Effector memory CD4-positive, alpha-beta T cell (primary cell): Measurements from ENCODE around the gene SLF2.

Experiments used
- DNase-seq, 3 donors: peaks; one replicate each; pipeline ENCODE4 v3.0.0-alpha.2; 2020
- H3K27ac ChIP-seq: 2 replicates; pipeline ENCODE4 v1.7.0; 2013; ENCODE audit warnings: mild to moderate bottlenecking, low read length, moderate library complexity; ENCODE audit not compliant: insufficient read depth, poor library complexity, severe bottlenecking
- H3K27me3 ChIP-seq: replicated peaks from 2 replicates; pipeline ENCODE4 v1.7.0; 2013; ENCODE audit warnings: mild to moderate bottlenecking, low read length; ENCODE audit not compliant: insufficient read depth, control insufficient read depth, poor library complexity, severe bottlenecking
- H3K36me3 ChIP-seq: 2 replicates; pipeline ENCODE4 v1.7.0; 2013; ENCODE audit warnings: mild to moderate bottlenecking, low read length, moderate library complexity; ENCODE audit not compliant: control insufficient read depth, insufficient read depth
- H3K4me1 ChIP-seq: 2 replicates; pipeline ENCODE4 v1.7.0; 2013; ENCODE audit warnings: low read length, mild to moderate bottlenecking; ENCODE audit not compliant: control insufficient read depth, insufficient read depth, poor library complexity, severe bottlenecking
- H3K4me3 ChIP-seq: 2 replicates; pipeline ENCODE4 v1.7.0; 2013; ENCODE audit warnings: low read length, low read depth, mild to moderate bottlenecking; ENCODE audit not compliant: insufficient read depth, poor library complexity, severe bottlenecking
- H3K9me3 ChIP-seq: 2 replicates; pipeline ENCODE4 v1.7.0; 2013; ENCODE audit warnings: mild to moderate bottlenecking, low read length, moderate library complexity; ENCODE audit not compliant: control insufficient read depth

Gene SLF2

GRCh38 chr10:100899171-100899570 lies 13.6 kb upstream of the SLF2 start:
- H3K36me3 ChIP-seq = no peaks in the 10 kb centered on the region
- no peak for DNase-seq
- no peak overlapping the region for H3K27ac ChIP-seq
- no peaks in the 10 kb centered on the region for H3K9me3 ChIP-seq
- H3K4me3 ChIP-seq = no peak overlapping the region
- no peaks in the 10 kb centered on the region for H3K4me1 ChIP-seq
- no peaks in the 10 kb centered on the region for H3K27me3 ChIP-seq

- Histone ChIP-seq H3K36me3 (no peaks in the 10 kb centered on the region), H3K9me3 (no peaks in the 10 kb centered on the region), H3K27me3 (no peaks in the 10 kb centered on the region), H3K4me3 (no peak overlapping the region), H3K4me1 (no peaks in the 10 kb centered on the region), H3K27ac (no peak overlapping the region)
- no peak for DNase-seq
These were observed 11.7 kb upstream of the SLF2 start for GRCh38 chr10:100901051-100901450.

- H3K27ac ChIP-seq = no peak overlapping the region
- H3K36me3 ChIP-seq = no peaks in the 10 kb centered on the region
- H3K27me3 ChIP-seq = no peaks in the 10 kb centered on the region
- no peaks in the 10 kb centered on the region for H3K4me1 ChIP-seq
- DNase-seq = no peak
- no peaks in the 10 kb centered on the region for H3K9me3 ChIP-seq
- H3K4me3 ChIP-seq = no peak overlapping the region
These were observed 10.1 kb upstream of the SLF2 start for GRCh38 chr10:100902622-100903021.

GRCh38 chr10:100904917-100905316 lies 7.8 kb upstream of the SLF2 start:
- Histone ChIP-seq H3K36me3 (no peaks in the 10 kb centered on the region), H3K27ac (no peak overlapping the region), H3K4me1 (no peaks in the 10 kb centered on the region), H3K27me3 (no peaks in the 10 kb centered on the region), H3K9me3 (no peaks in the 10 kb centered on the region), H3K4me3 (no peak overlapping the region)
- no peak for DNase-seq

- Histone ChIP-seq H3K4me3 (no peak overlapping the region), H3K4me1 (peaks cover 1% of the 10 kb centered on the region), H3K9me3 (no peaks in the 10 kb centered on the region), H3K27ac (no peak overlapping the region), H3K36me3 (no peaks in the 10 kb centered on the region), H3K27me3 (no peaks in the 10 kb centered on the region)
- no peak for DNase-seq
These were observed 5.6 kb upstream of the SLF2 start for GRCh38 chr10:100907175-100907574.

- H3K27ac ChIP-seq = no peak overlapping the region
- no peak overlapping the region for H3K4me3 ChIP-seq
- H3K4me1 ChIP-seq = peaks cover 6% of the 10 kb centered on the region
- H3K27me3 ChIP-seq = no peaks in the 10 kb centered on the region
- no peak for DNase-seq
- no peaks in the 10 kb centered on the region for H3K36me3 ChIP-seq
- no peaks in the 10 kb centered on the region for H3K9me3 ChIP-seq
These were observed 4.9 kb upstream of the SLF2 start for GRCh38 chr10:100907773-100908363.

- Histone ChIP-seq H3K4me1 (peaks cover 6% of the 10 kb centered on the region), H3K4me3 (no peak overlapping the region), H3K36me3 (no peaks in the 10 kb centered on the region), H3K9me3 (no peaks in the 10 kb centered on the region), H3K27me3 (no peaks in the 10 kb centered on the region), H3K27ac (no peak overlapping the region)
- DNase-seq = no peak
These were observed 4.4 kb upstream of the SLF2 start for GRCh38 chr10:100908378-100908777.

GRCh38 chr10:100909501-100910263 lies 3.1 kb upstream of the SLF2 start:
- Histone ChIP-seq H3K4me3 (no peak overlapping the region), H3K4me1 (peaks cover 11% of the 10 kb centered on the region)
- no peak for DNase-seq

GRCh38 chr10:100911472-100911871 lies 1.3 kb upstream of the SLF2 start:
- H3K9me3 ChIP-seq = no peaks in the 10 kb centered on the region
- DNase-seq = no peak
- H3K36me3 ChIP-seq = peaks cover 5% of the 10 kb centered on the region
- peaks cover 11% of the 10 kb centered on the region for H3K4me1 ChIP-seq
- H3K27ac ChIP-seq = no peak overlapping the region
- H3K27me3 ChIP-seq = no peaks in the 10 kb centered on the region
- H3K4me3 ChIP-seq = no peak overlapping the region

More at GRCh38 chr10:100909501-100910263, 3.1 kb upstream of the SLF2 start:
- H3K27me3 ChIP-seq = no peaks in the 10 kb centered on the region
- H3K9me3 ChIP-seq = no peaks in the 10 kb centered on the region
- H3K36me3 ChIP-seq = no peaks in the 10 kb centered on the region
- no peak overlapping the region for H3K27ac ChIP-seq

- Histone ChIP-seq H3K9me3 (no peaks in the 10 kb centered on the region), H3K27ac (peak overlapping the region; percentile 82), H3K4me3 (peak overlapping the region; percentile 98), H3K4me1 (peaks cover 11% of the 10 kb centered on the region), H3K27me3 (no peaks in the 10 kb centered on the region), H3K36me3 (peaks cover 12% of the 10 kb centered on the region)
- no peak for DNase-seq
These were observed 654 bp upstream of the SLF2 start for GRCh38 chr10:100912013-100912604.
